A673 (cell line): ENCODE results near the gene TRIM39. TPM values are rescaled to one million over a fixed set of nuclear protein-coding genes. Genes with fewer than 3 reads are reported as not detected.

Source experiments
- BruUV-seq: library from RNA; stranded (reverse); fragments of 400-500 nt; replicated peaks from 2 replicates; lab custom pipeline; 2021; lab: Mats Ljungman, UMichigan
- CTCF ChIA-PET: fragments of 300-600 bp; sonication (Branson Sonifier 250); formaldehyde crosslinking; loops from one replicate; lab custom pipeline; 2022; ENCODE audit warnings: antibody characterized with exemption; lab: Charles Lee
- POLR2A ChIA-PET: fragments of 300-600 bp; sonication (Branson Sonifier 250); formaldehyde crosslinking; loops from one replicate; lab custom pipeline; 2022; ENCODE audit warnings: antibody characterized with exemption; ENCODE audit not compliant: low non-redundant PET; lab: Charles Lee
- DNase-seq: peaks from one replicate; pipeline ENCODE4 v3.0.0-alpha.2; 2015; ENCODE audit warnings: low spot score
- H3K27ac ChIP-seq: fragments of 200-600 bp; sonication (generic); 2 replicates; pipeline ENCODE4 v1.5.1; 2016; ENCODE audit warnings: mixed run types, low read depth, mild to moderate bottlenecking, mixed read lengths, antibody characterized with exemption, low read length; ENCODE audit not compliant: poor library complexity, severe bottlenecking
- H3K27me3 ChIP-seq: fragments of 200-600 bp; sonication (generic); replicated peaks from 2 replicates; pipeline ENCODE4 v1.6.1; 2017; ENCODE audit warnings: mixed run types, low read depth, mild to moderate bottlenecking, mixed read lengths, antibody characterized with exemption, low read length; ENCODE audit not compliant: insufficient read depth, poor library complexity
- H3K36me3 ChIP-seq: fragments of 200-600 bp; sonication (generic); 2 replicates; pipeline ENCODE4 v1.6.1; 2016; ENCODE audit warnings: mixed run types, mild to moderate bottlenecking, mixed read lengths, antibody characterized with exemption, low read length; ENCODE audit not compliant: insufficient read depth, poor library complexity, severe bottlenecking
- H3K4me1 ChIP-seq: fragments of 200-600 bp; sonication (generic); 2 replicates; pipeline ENCODE4 v1.6.1; 2017; ENCODE audit warnings: mixed run types, mild to moderate bottlenecking, mixed read lengths, antibody characterized with exemption, low read length; ENCODE audit not compliant: insufficient read depth, poor library complexity, severe bottlenecking
- H3K4me3 ChIP-seq: fragments of 200-600 bp; sonication (generic); 2 replicates; pipeline ENCODE4 v1.5.1; 2016; ENCODE audit warnings: low read depth, mixed run types, mild to moderate bottlenecking, mixed read lengths, low read length; ENCODE audit not compliant: poor library complexity, severe bottlenecking
- H3K9me3 ChIP-seq: fragments of 200-600 bp; sonication (generic); 2 replicates; pipeline ENCODE4 v1.6.1; 2016; ENCODE audit warnings: mixed run types, low read depth, mild to moderate bottlenecking, mixed read lengths, antibody characterized with exemption, low read length; ENCODE audit not compliant: poor library complexity, severe bottlenecking
- EZH2 ChIP-seq: fragments of 200-600 bp; sonication (generic); IDR thresholded peaks from 2 replicates; pipeline ENCODE4 v1.6.1; 2017; ENCODE audit warnings: borderline replicate concordance, low read depth, mild to moderate bottlenecking, mixed read lengths, antibody characterized with exemption, low read length; ENCODE audit not compliant: poor library complexity, severe bottlenecking
- intact Hi-C: fragments of 100-400 bp; cut with micrococcal nuclease; formaldehyde crosslinking; loops from one replicate; pipeline ENCODE4 v1.10.0; 2022; ENCODE audit not compliant: unreplicated experiment
- total RNA-seq: library from RNA; stranded (reverse); gene quantifications from 2 replicates; pipeline ENCODE4 v1.2.3, GENCODE V29; 2021
- TF ChIP-seq, protein P1 (sequence below): fragments of 300-800, 200-600 bp; sonication (generic); conservative IDR thresholded peaks from 2 replicates; pipeline ENCODE4 v1.5.1; 2017; ENCODE audit warnings: low read depth, mild to moderate bottlenecking, antibody characterized with exemption, low read length, moderate library complexity, mixed read lengths

The TRIM39 gene
- total RNA-seq, 1 experiment from 2014 or later: 14.3 TPM

DNA sequence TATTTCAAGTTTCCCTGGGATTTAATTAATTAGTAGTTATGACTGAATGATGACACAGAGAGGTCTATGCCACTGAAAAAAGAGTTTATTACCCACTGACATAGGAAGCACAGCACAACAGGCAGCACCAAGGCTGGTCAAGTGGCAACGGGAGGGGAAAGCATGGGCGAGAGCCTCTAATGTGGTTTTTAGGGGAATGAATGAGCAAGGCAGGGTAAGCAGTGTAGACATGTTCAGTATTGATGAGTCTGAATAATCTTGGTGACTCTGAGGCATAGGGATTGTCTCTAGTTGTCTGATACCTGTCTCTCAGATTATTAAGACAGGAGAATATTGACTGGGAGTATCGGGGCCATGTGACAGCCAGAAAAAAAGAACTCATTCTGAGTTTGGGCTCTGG lies 64.5 kb downstream of the TRIM39 start:
- peaks cover 75% of the 10 kb centered on the region for H3K27me3 ChIP-seq
- H3K9me3 ChIP-seq: no peaks in the 10 kb centered on the region
- H3K36me3 ChIP-seq: no peaks in the 10 kb centered on the region
- intact Hi-C loops: loop anchor here (10.0 kb wide), 1 partner anchor 286 kb away; no protein-coding TSS in a partner anchor
- no TSS peak for BruUV-seq
- ChIA-PET POLR2A (no interaction called here), CTCF (no interaction called here)
- DNase-seq: no peak
- no peaks in the 10 kb centered on the region for H3K4me1 ChIP-seq
- no peak overlapping the region for H3K4me3 ChIP-seq
- no peak for TF ChIP-seq EZH2
- TF ChIP-seq, protein P1, sequence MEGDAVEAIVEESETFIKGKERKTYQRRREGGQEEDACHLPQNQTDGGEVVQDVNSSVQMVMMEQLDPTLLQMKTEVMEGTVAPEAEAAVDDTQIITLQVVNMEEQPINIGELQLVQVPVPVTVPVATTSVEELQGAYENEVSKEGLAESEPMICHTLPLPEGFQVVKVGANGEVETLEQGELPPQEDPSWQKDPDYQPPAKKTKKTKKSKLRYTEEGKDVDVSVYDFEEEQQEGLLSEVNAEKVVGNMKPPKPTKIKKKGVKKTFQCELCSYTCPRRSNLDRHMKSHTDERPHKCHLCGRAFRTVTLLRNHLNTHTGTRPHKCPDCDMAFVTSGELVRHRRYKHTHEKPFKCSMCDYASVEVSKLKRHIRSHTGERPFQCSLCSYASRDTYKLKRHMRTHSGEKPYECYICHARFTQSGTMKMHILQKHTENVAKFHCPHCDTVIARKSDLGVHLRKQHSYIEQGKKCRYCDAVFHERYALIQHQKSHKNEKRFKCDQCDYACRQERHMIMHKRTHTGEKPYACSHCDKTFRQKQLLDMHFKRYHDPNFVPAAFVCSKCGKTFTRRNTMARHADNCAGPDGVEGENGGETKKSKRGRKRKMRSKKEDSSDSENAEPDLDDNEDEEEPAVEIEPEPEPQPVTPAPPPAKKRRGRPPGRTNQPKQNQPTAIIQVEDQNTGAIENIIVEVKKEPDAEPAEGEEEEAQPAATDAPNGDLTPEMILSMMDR: no peak
- no peak overlapping the region for H3K27ac ChIP-seq

Other genes with a start within 250 kb of the TRIM39 start
- not detected in 2 replicates for gene TRIM31, start 213.8 kb upstream of the TRIM39 start, total RNA-seq
- not detected in 2 replicates for gene TRIM40, start 190.8 kb upstream of the TRIM39 start, total RNA-seq
- not detected in 2 replicates for gene TRIM10, start 165.7 kb upstream of the TRIM39 start, total RNA-seq
- gene TRIM15, start 163.4 kb upstream of the TRIM39 start, total RNA-seq: not detected in 2 replicates
- 38.6 and 41.3 TPM in 2 replicates for gene TRIM26, start 113.5 kb upstream of the TRIM39 start, total RNA-seq
- 65.1 and 65.9 TPM in 2 replicates for gene RPP21, start 18.2 kb downstream of the TRIM39 start, total RNA-seq
- 36.9 and 41.1 TPM in 2 replicates for gene HLA-E, start 162.6 kb downstream of the TRIM39 start, total RNA-seq
- 93.2 and 101 TPM in 2 replicates for gene GNL1, start 229.6 kb downstream of the TRIM39 start, total RNA-seq
- gene PRR3, start 230.4 kb downstream of the TRIM39 start, total RNA-seq: 49.9 and 53.0 TPM in 2 replicates
- gene ABCF1, start 244.5 kb downstream of the TRIM39 start, total RNA-seq: 109 and 119 TPM in 2 replicates